K562 (cell line): Measurements from ENCODE around the gene PYGB. TPM values are rescaled to one million over a fixed set of nuclear protein-coding genes. Genes with fewer than 3 reads are reported as not detected.

ENCODE experiments used
- ATAC-seq: fragments of 200-7000 bp; cut with Tn5 transposase; 3 replicates; pipeline ENCODE4 v1.9.1; 2020; ENCODE audit warnings: moderate library complexity
- BruUV-seq: library from RNA; stranded (reverse); fragments of 400-500 nt; replicated peaks from 2 replicates; lab custom pipeline; 2021; lab: Mats Ljungman, UMichigan
- CTCF ChIA-PET: fragments of 300-600 bp; formaldehyde crosslinking; extraction: SDS; loops from one replicate; lab custom pipeline; 2021; ENCODE audit warnings: low intra/inter-chr PET ratio; lab: Yijun Ruan, JAX
- POLR2A ChIA-PET: fragments of 300-600, 350-650 bp; sonication (Branson Sonifier 250); formaldehyde crosslinking; extraction: SDS; loops from one replicate; lab custom pipeline; 2021; ENCODE audit warnings: antibody characterized with exemption, inconsistent platforms; lab: Yijun Ruan, JAX
- DNase-seq, 4 experiments: peaks; one replicate each; pipeline versions ENCODE4 v3.0.0 to v3.0.0-alpha.2; 2011 to 2018; ENCODE audit warnings: low spot score in 3 of 4, mixed read lengths in 3 of 4; ENCODE audit errors: extremely low read depth in 1 of 4
- FAIRE-seq: peaks from 2 replicates; lab custom pipeline; 2011; peaks lifted over from hg19 to GRCh38; lab: Jason Lieb, UNC
- H2AFZ ChIP-seq: 2 replicates; pipeline ENCODE4 v1.6.0; 2011; ENCODE audit warnings: low read depth, low read length, control low read depth, inconsistent platforms
- H3K27ac ChIP-seq: fragments of 200-600 bp; 3 replicates; pipeline ENCODE4 v1.8.0; 2011; ENCODE audit warnings: low read depth, mild to moderate bottlenecking, control low read depth, inconsistent platforms, low read length, moderate library complexity, mixed read lengths; ENCODE audit errors: extremely low read depth
- H3K27me3 ChIP-seq, 2 experiments: fragments of 300-600 bp in 1 of 2; 2 replicates in 1 of 2; 3 replicates in 1 of 2; pipeline versions ENCODE4 v1.6.0 to v1.8.0; 2011; ENCODE audit warnings: inconsistent platforms in 2 of 2, low read length in 2 of 2, mild to moderate bottlenecking in 1 of 2, mixed read lengths in 1 of 2, moderate library complexity in 1 of 2; ENCODE audit not compliant: control insufficient read depth in 2 of 2, insufficient read depth in 2 of 2
- H3K36me3 ChIP-seq: fragments of 300-600 bp; 3 replicates; pipeline ENCODE4 v1.8.0; 2011; ENCODE audit warnings: mild to moderate bottlenecking, low read length, inconsistent platforms; ENCODE audit not compliant: control insufficient read depth, insufficient read depth
- H3K4me1 ChIP-seq, 2 experiments: fragments of 200-600 bp in 1 of 2; replicated peaks in 1 of 2; 2 replicates in 1 of 2; 3 replicates in 1 of 2; pipeline versions ENCODE4 v1.5.1 to v1.8.0; 2011; ENCODE audit warnings: inconsistent platforms in 2 of 2, low read length in 2 of 2, mild to moderate bottlenecking in 1 of 2, mixed read lengths in 1 of 2, moderate library complexity in 1 of 2; ENCODE audit not compliant: control insufficient read depth in 2 of 2, insufficient read depth in 2 of 2
- H3K4me2 ChIP-seq: 2 replicates; pipeline ENCODE4 v1.6.1; 2011; ENCODE audit warnings: low read length, control low read depth, inconsistent platforms, mixed read lengths; ENCODE audit not compliant: insufficient read depth
- H3K4me3 ChIP-seq: fragments of 200-600 bp; sonication (generic), shearing (Covaris generic); 2 replicates; pipeline ENCODE4 v1.5.1; 2016; ENCODE audit warnings: control low read depth, inconsistent platforms
- H3K79me2 ChIP-seq: fragments of 200-600 bp; 3 replicates; pipeline ENCODE4 v1.8.0; 2011; ENCODE audit warnings: low read length, inconsistent platforms; ENCODE audit not compliant: control insufficient read depth, insufficient read depth
- H3K9ac ChIP-seq, 2 experiments: 2 replicates each; pipeline versions ENCODE4 v1.6.0 to v1.6.1; 2011; ENCODE audit warnings: low read depth in 2 of 2, low read length in 2 of 2, control low read depth in 1 of 2, inconsistent platforms in 1 of 2, mild to moderate bottlenecking in 1 of 2, mixed read lengths in 1 of 2; ENCODE audit not compliant: insufficient read depth in 1 of 2
- H3K9me1 ChIP-seq: one replicate; pipeline ENCODE4 v1.6.0; 2011; ENCODE audit warnings: inconsistent platforms, mild to moderate bottlenecking, low read length, moderate library complexity; ENCODE audit not compliant: control insufficient read depth, insufficient read depth
- H3K9me3 ChIP-seq: replicated peaks from 2 replicates; pipeline ENCODE4 v1.5.1; 2011; ENCODE audit warnings: low read depth, low read length, inconsistent platforms; ENCODE audit not compliant: control insufficient read depth, insufficient read depth
- H4K20me1 ChIP-seq: replicated peaks from 2 replicates; pipeline ENCODE4 v1.6.1; 2011; ENCODE audit warnings: low read length, inconsistent platforms, mixed read lengths; ENCODE audit not compliant: control insufficient read depth, insufficient read depth
- RBM14 ChIP-seq: fragments of 200-400 bp; formaldehyde crosslinking; IDR thresholded peaks from 2 replicates; pipeline ENCODE4 v1.6.1; 2018; ENCODE audit warnings: low read depth, mild to moderate bottlenecking, low read length, moderate library complexity, borderline replicate concordance; ENCODE audit not compliant: insufficient read depth
- SMAD3 ChIP-seq: fragments of 450-650 bp; formaldehyde crosslinking; conservative IDR thresholded peaks from 2 replicates; pipeline ENCODE4 v1.4.0; 2020; ENCODE audit warnings: mild to moderate bottlenecking
- SPI1 ChIP-seq: IDR thresholded peaks from 2 replicates; pipeline ENCODE4 v1.6.1; 2011; ENCODE audit warnings: low read depth, low read length, control low read depth, borderline replicate concordance
- TRIM25 ChIP-seq: fragments of 450-650 bp; IDR thresholded peaks from 2 replicates; pipeline ENCODE4 v1.7.0; 2016; ENCODE audit warnings: borderline replicate concordance
- ZNF431 ChIP-seq: sonication (generic); formaldehyde crosslinking; IDR thresholded peaks from 2 replicates; pipeline ENCODE4 v1.8.0; 2022; ENCODE audit warnings: mild to moderate bottlenecking, missing genetic modification reagents
- ZNF551 ChIP-seq: fragments of 250-450 bp; sonication (Bioruptor Pico); IDR thresholded peaks from 2 replicates; pipeline ENCODE4 v1.5.0; 2021; ENCODE audit warnings: mild to moderate bottlenecking, moderate library complexity
- ZNF766 ChIP-seq: fragments of 200-800 bp; sonication (Bioruptor generic); conservative IDR thresholded peaks from 2 replicates; pipeline ENCODE4 v1.6.1; 2016; ENCODE audit warnings: missing genetic modification characterization, missing compliant biosample characterization
- WGBS: fragments of 100-300 bp; shearing (Covaris generic); methylation state at CpG from one replicate; pipeline ENCODE4 v1.1.6; 2016; ENCODE audit warnings: low coverage, mixed read lengths; ENCODE audit not compliant: insufficient coverage; ENCODE audit errors: missing lambda C conversion rate; 5-methylcytosine and 5-hydroxymethylcytosine counted together
- in situ Hi-C: fragments of 300-500 bp; cut with MboI; formaldehyde crosslinking; loops from 4 replicates; pipeline ENCODE4 v1.15.0; 2018; ENCODE audit warnings: inconsistent platforms, mixed read lengths
- intact Hi-C: fragments of 100-400 bp; cut with micrococcal nuclease; formaldehyde crosslinking; loops from 2 replicates; pipeline ENCODE4 v1.14.2; 2022
- polyA plus RNA-seq, 8 experiments: library from polyadenylated mRNA; depleted of rRNA in 4 of 8; stranded (reverse) in 5 of 8; unstranded in 3 of 8; fragments of >200 nt; fragmentation: Nextera tagmentation in 2 of 8; fragmentation: Illumina TruSeq in 1 of 8; extraction: Ambion mirVana in 2 of 8; extraction: Trizol in 1 of 8; gene quantifications; 2 replicates each; pipeline versions ENCODE4 v1.2.1 to v1.2.3, GENCODE V29; 2011 to 2014; ENCODE audit warnings: inconsistent platforms in 1 of 8, missing spikeins in 1 of 8
- total RNA-seq, 7 experiments: library from RNA; depleted of rRNA in 6 of 7; stranded (reverse); fragments of >200 nt in 6 of 7; fragmentation: Illumina TruSeq in 2 of 7; extraction: Trizol in 2 of 7; gene quantifications; 2 replicates each; pipeline versions ENCODE4 v1.2.1 to v1.2.3, GENCODE V29; 2011 to 2021; ENCODE audit warnings: low replicate concordance in 1 of 7

The PYGB gene
- total and polyA plus RNA-seq, 9 of the 15 experiments (the other 6 are each of a cell fraction or from before 2014, with no cell fraction given) = 0.34 to 18.0 (median 9.8) TPM

GRCh38 chr20:25327521-25328235 lies 79.8 kb downstream of the PYGB start:
- Histone ChIP-seq H3K4me3 (no peak overlapping the region), H3K4me1 (peaks cover 0 to 6% of the 10 kb centered on the region in 2 experiments; a peak in 2 of 5 replicates), H4K20me1 (no peaks in the 10 kb centered on the region), H3K9ac (no peak overlapping the region), H3K36me3 (peaks cover 8% of the 10 kb centered on the region; the same call in 1 of the 3 replicates), H3K79me2 (no peaks in the 10 kb centered on the region)
- 60% methylated on average over 7 of the region's 7 CpGs for WGBS
- in situ Hi-C loops = no loop called here
- TF ChIP-seq SMAD3 (CRISPR knock-in tag) (no peak), ZNF766 (CRISPR knock-in tag) (no peak), RBM14 (no peak), SPI1 (no peak), ZNF431 (CRISPR knock-in tag) (no peak), ZNF551 (no peak), TRIM25 (no peak)
- TF ChIP-seq, all 486 proteins: peak for 0
- Histone ChIP-seq H3K27ac (no peak overlapping the region), H3K9me3 (no peaks in the 10 kb centered on the region), H2AFZ (no peak overlapping the region), H3K4me2 (no peak overlapping the region), H3K9me1 (no peaks in the 10 kb centered on the region), H3K27me3 (no peaks in the 10 kb centered on the region)
- FAIRE-seq (no peak), DNase-seq (no peak), ATAC-seq (no peak)
- POLR2A ChIA-PET = no interaction called here
- BruUV-seq = no TSS peak
- intact Hi-C loops = no loop called here
- CTCF ChIA-PET = no interaction called here
